ENCODE measurements around the gene ZSCAN31.

- TF ChIP-seq POLR2A (IDR thresholded peaks at IDR 0.05; ENCODE audit: low read depth, low read length) (no peak), POLR2AphosphoS5 (IDR thresholded peaks at IDR 0.05; ENCODE audit: low read depth, low read length) (no peak), TAF1 (IDR thresholded peaks at IDR 0.05; ENCODE audit: borderline replicate concordance, low read depth, low read length) (no peak)
Measured at GRCh38 chr6:28356666-28357020, 20.7 kb upstream of the ZSCAN31 start.
